ENCODE data around the gene CIC. TPM values are rescaled to one million over a fixed set of nuclear protein-coding genes. Genes with fewer than 3 reads are reported as not detected.

Gene CIC
- total RNA-seq, 1 donor from 2014 or later: 96.5 TPM

DNA sequence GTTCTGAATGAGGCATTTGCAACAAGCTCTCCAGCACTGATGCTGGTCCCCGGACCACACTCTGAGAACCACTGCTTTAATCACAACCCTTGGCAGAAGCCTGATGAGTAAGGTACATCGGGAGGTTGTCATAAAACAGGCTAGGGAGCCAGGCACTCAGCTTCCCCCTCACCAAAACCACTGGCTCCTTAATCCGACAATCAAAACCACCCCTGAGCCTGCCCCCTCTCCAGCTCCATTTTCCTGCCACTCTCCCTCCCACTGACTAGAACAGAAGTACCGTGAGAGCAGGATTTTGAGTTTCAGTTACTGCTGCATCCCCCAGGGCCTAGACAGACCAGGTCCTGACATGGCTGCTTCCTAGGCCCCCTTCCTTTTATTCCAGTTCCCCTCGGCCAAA lies 33.9 kb upstream of the CIC start:
- H3K4me3 Mint-ChIP-seq: no peak overlapping the region
- ATAC-seq (ENCODE audit: low read depth): no peak
- TF ChIP-seq, protein P1, sequence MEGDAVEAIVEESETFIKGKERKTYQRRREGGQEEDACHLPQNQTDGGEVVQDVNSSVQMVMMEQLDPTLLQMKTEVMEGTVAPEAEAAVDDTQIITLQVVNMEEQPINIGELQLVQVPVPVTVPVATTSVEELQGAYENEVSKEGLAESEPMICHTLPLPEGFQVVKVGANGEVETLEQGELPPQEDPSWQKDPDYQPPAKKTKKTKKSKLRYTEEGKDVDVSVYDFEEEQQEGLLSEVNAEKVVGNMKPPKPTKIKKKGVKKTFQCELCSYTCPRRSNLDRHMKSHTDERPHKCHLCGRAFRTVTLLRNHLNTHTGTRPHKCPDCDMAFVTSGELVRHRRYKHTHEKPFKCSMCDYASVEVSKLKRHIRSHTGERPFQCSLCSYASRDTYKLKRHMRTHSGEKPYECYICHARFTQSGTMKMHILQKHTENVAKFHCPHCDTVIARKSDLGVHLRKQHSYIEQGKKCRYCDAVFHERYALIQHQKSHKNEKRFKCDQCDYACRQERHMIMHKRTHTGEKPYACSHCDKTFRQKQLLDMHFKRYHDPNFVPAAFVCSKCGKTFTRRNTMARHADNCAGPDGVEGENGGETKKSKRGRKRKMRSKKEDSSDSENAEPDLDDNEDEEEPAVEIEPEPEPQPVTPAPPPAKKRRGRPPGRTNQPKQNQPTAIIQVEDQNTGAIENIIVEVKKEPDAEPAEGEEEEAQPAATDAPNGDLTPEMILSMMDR (IDR thresholded peaks at IDR 0.05): no peak
- no peak overlapping the region for H3K27ac Mint-ChIP-seq
- H3K36me3 Mint-ChIP-seq (ENCODE audit: low read depth): peaks cover 80% of the 10 kb centered on the region
- DNase-seq: no peak
- H3K9me3 Mint-ChIP-seq: no peaks in the 10 kb centered on the region
- H3K27me3 Mint-ChIP-seq: no peaks in the 10 kb centered on the region
- ChIA-PET CTCF (no interaction called here), POLR2A (interaction anchor here (0.8 kb wide), 1 partner anchor 18 kb away, joined by 3 read pairs; the partner anchor contains the start of gene DEDD2)
- H3K4me1 Mint-ChIP-seq: peaks cover 12% of the 10 kb centered on the region
- intact Hi-C loops (cut with micrococcal nuclease): no loop called here

DNA sequence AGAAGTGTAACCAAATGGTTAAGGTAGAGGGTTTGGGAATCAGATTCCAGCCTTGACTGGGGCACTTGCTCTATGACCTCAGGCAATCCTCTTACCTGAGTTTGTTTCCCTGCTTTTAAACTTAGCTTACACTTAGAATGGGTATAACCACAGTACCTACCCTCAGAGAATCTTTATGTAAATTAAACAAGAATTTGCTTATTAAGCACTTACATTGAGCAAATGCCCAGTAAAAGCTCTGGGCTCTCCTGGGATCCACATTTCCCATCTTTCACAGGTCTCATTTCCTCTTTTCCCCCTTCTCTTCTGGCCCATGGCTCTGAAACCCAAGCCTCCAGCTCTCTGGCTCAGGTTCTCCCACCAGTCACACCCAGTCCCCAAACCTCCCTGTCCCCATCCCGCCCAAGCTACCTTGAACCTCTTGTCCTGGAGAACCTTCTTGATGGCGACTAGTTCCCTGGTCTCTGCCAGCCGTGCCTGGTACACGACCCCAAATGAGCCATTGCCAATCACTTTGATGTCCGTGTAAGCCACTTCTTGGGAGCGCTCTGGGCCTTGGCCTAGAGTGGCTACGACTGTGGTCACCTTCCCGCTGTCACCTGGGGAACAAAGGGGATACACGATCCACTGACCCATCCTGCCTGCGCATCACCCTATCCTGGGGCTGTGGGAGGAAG lies 29.4 kb upstream of the CIC start:
- intact Hi-C loops (cut with micrococcal nuclease): no loop called here
- no peak for DNase-seq
- ChIA-PET CTCF (interaction anchor here (1.2 kb wide), 1 partner anchor 40 kb away, joined by 3 read pairs; no protein-coding TSS in a partner anchor), POLR2A (interaction anchor here (0.5 to 1.9 kb wide), 3 partner anchors 20 to 151 kb away, joined by 3 to 17 read pairs (median 8); partner anchors contain the start of genes DEDD2 and ZNF526)
- peaks cover 42% of the 10 kb centered on the region for H3K4me1 Mint-ChIP-seq
- H3K27me3 Mint-ChIP-seq: no peaks in the 10 kb centered on the region
- H3K9me3 Mint-ChIP-seq: no peaks in the 10 kb centered on the region
- no peak for ATAC-seq (ENCODE audit: low read depth)
- TF ChIP-seq, protein P1 (IDR thresholded peaks at IDR 0.05): no peak
- H3K4me3 Mint-ChIP-seq: no peak overlapping the region
- peaks cover 58% of the 10 kb centered on the region for H3K36me3 Mint-ChIP-seq (ENCODE audit: low read depth)
- H3K27ac Mint-ChIP-seq: no peak overlapping the region

DNA sequence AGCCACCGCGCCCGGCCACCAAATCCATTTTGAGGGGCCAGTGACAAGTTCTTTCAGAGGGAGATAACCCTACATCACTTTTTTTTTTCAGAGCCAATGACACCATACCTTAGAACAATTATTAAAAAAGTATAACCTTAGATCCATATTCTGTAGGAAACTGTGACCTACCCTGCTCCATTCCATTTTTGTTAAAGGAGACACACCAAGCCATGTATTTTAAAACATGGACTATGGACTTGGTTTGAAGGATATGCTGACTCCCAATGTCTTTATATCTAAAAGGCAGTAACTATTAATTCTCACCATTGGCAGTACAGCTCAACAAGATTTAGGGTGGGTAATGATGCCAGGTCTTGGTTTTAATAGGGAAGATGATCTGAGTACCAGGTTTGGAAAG lies 27.8 kb upstream of the CIC start:
- H3K36me3 Mint-ChIP-seq (ENCODE audit: low read depth): peaks cover 43% of the 10 kb centered on the region
- peaks cover 50% of the 10 kb centered on the region for H3K4me1 Mint-ChIP-seq
- CTCF ChIA-PET: interaction anchor here (1.4 to 4.0 kb wide), 2 partner anchors 21 to 38 kb away, joined by 3 to 26 read pairs; partner anchors contain the start of gene ZNF526
- TF ChIP-seq, protein P1 (IDR thresholded peaks at IDR 0.05): no peak
- DNase-seq (no peak), ATAC-seq (ENCODE audit: low read depth) (no peak)
- no peak overlapping the region for H3K27ac Mint-ChIP-seq
- POLR2A ChIA-PET: interaction anchor here (0.8 to 7.2 kb wide), 6 partner anchors 21 to 118 kb away, joined by 3 to 68 read pairs (median 16); partner anchors contain the start of gene DEDD2
- intact Hi-C loops (cut with micrococcal nuclease): no loop called here
- H3K4me3 Mint-ChIP-seq: peak overlapping the region; percentile 86
- H3K9me3 Mint-ChIP-seq: no peaks in the 10 kb centered on the region
- H3K27me3 Mint-ChIP-seq: no peaks in the 10 kb centered on the region

DNA sequence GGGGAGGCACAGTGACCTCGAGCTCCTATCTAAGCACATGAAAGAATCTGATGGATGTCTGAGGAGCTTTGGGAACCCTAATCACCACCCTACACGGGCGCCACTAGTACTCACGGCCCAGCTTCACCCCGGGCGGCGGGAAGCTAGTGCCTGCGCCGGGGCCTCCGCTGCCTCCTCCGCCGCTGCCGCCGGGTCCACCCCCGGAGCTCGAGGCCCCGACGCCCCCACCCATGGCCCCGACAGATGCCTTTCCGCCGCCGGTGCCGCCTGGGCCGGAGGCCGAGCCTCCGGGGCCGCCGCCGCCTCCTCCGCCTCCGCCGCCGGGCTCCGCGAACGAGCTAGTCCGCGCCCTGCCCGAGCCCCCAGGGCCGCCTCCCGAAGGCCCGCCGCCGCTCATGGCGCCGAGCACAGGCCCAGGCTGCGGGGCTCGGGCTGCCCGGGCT lies 27.0 kb upstream of the CIC start:
- CTCF ChIA-PET: interaction anchor here (1.4 to 4.0 kb wide), 4 partner anchors 21 to 109 kb away, joined by 3 to 26 read pairs (median 8); partner anchors contain the start of genes DEDD2, POU2F2 and ZNF526
- H3K9me3 Mint-ChIP-seq: no peaks in the 10 kb centered on the region
- ATAC-seq (ENCODE audit: low read depth): no peak
- peak overlapping the region; percentile 86 for H3K4me3 Mint-ChIP-seq
- peaks cover 36% of the 10 kb centered on the region for H3K36me3 Mint-ChIP-seq (ENCODE audit: low read depth)
- H3K27me3 Mint-ChIP-seq: no peaks in the 10 kb centered on the region
- no peak for DNase-seq
- intact Hi-C loops (cut with micrococcal nuclease): loop anchor here (1.0 to 2.0 kb wide), 9 partner anchors 25 to 181 kb away; partner anchors contain the start of genes DEDD2, MEGF8, PAFAH1B3 and PRR19
- H3K4me1 Mint-ChIP-seq: peaks cover 56% of the 10 kb centered on the region
- POLR2A ChIA-PET: interaction anchor here (0.6 to 7.2 kb wide), 19 partner anchors 8 to 382 kb away, joined by 3 to 68 read pairs (median 8); partner anchors contain the start of genes CIC, DEDD2, MEGF8 and RPS19
- TF ChIP-seq, protein P1 (IDR thresholded peaks at IDR 0.05): no peak
- H3K27ac Mint-ChIP-seq: peak overlapping the region; percentile 79

Data from activated B cell treated with CpG ODN at 0.5 μM for 24 hours (primary cell).